ENCODE data around the gene GRAP2. TPM values are rescaled to one million over a fixed set of nuclear protein-coding genes. Genes with fewer than 3 reads are reported as not detected.

GRAP2 gene
- total and polyA plus RNA-seq, 2 donors (not counting 1 experiment from before 2014, with no cell fraction given), result 13.5 to 26.4 TPM

DNA sequence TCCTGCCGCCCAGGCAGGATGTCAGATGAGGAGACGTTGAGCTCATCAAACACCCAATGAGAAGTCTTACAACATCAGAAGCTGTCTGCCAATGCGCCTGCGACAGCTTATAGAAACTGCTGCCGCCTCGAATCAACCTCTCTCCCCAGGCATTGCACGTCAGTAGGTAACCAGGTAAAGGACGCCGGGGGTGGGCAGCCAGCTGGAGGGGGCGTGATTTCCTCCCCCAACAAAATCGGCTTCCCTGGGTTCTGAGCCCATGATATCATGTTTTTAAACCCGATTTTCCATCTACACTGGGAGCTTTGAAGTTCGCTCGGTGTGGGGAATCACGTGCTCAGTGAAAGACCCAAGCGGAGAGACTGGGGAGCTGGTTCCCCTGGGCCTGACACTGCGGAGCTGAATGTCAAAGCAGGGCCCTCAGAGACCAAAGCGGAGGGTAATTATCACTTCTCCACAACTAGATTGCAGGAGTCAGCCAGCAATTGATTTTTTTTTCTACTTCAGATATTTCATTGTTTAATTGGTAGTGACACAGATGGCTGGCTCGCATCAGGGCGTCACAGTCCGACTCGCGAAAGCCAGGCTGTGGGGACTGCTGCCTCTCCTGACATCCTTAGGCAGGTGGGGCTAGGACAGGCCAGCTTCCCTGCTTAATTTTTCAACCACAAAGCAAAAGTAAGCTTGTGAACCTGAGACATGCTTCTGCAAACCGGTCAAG lies 109.2 kb downstream of the GRAP2 start:
- H3K27me3 ChIP-seq (replicated peaks in 1 of 4; ENCODE audit: control extremely low read depth in 1 of 4, control insufficient read depth in 3 of 4, insufficient read depth in 4 of 4, low read length in 3 of 4), result peaks cover 0 to 36% (median 8%) of the 10 kb centered on the region in 4 experiments
- Mint-ChIP-seq H3K27ac (no peak overlapping the region), H3K27me3 (peaks cover 48% of the 10 kb centered on the region), H3K9me3 (ENCODE audit: insufficient read depth) (no peaks in the 10 kb centered on the region), H3K4me3 (no peak overlapping the region), H3K4me1 (no peaks in the 10 kb centered on the region)
- no peak for TF ChIP-seq EZH2 (IDR thresholded peaks at IDR 0.05; ENCODE audit: borderline replicate concordance, insufficient read depth, low read depth, low read length, poor library complexity, severe bottlenecking)
- TF ChIP-seq, protein P1, sequence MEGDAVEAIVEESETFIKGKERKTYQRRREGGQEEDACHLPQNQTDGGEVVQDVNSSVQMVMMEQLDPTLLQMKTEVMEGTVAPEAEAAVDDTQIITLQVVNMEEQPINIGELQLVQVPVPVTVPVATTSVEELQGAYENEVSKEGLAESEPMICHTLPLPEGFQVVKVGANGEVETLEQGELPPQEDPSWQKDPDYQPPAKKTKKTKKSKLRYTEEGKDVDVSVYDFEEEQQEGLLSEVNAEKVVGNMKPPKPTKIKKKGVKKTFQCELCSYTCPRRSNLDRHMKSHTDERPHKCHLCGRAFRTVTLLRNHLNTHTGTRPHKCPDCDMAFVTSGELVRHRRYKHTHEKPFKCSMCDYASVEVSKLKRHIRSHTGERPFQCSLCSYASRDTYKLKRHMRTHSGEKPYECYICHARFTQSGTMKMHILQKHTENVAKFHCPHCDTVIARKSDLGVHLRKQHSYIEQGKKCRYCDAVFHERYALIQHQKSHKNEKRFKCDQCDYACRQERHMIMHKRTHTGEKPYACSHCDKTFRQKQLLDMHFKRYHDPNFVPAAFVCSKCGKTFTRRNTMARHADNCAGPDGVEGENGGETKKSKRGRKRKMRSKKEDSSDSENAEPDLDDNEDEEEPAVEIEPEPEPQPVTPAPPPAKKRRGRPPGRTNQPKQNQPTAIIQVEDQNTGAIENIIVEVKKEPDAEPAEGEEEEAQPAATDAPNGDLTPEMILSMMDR (IDR thresholded peaks at IDR 0.05), result no peak
- ChIA-PET CTCF (interaction anchor here (0.8 to 1.2 kb wide), 4 partner anchors 8 to 480 kb away, joined by 3 read pairs; no protein-coding TSS in a partner anchor), POLR2A (no interaction called here)
- WGBS (ENCODE audit: insufficient coverage), result 66% methylated on average over 18 of the region's 24 CpGs
- no peak overlapping the region for H2AFZ ChIP-seq (ENCODE audit: insufficient read depth, low read depth, low read length, poor library complexity, severe bottlenecking)
- no peaks in the 10 kb centered on the region for H4K20me1 ChIP-seq (ENCODE audit: control insufficient read depth, insufficient read depth, low read length, poor library complexity, severe bottlenecking)
- H3K4me1 ChIP-seq (ENCODE audit: control insufficient read depth in 2 of 2, insufficient read depth in 2 of 2, low read length in 2 of 2), result no peaks in the 10 kb centered on the region
- no peak overlapping the region for H3K4me3 ChIP-seq (ENCODE audit: control extremely low read depth in 1 of 5, extremely low read depth in 1 of 5, insufficient read depth in 1 of 5, low read depth in 2 of 5, low read length in 4 of 5)
- H3K9me3 ChIP-seq (ENCODE audit: control extremely low read depth in 1 of 3, control insufficient read depth in 2 of 3, insufficient read depth in 1 of 3, low read length in 2 of 3), result no peaks in the 10 kb centered on the region
- no peaks in the 10 kb centered on the region for H3K79me2 ChIP-seq (ENCODE audit: control insufficient read depth, insufficient read depth, low read length)
- no peak overlapping the region for H3K27ac ChIP-seq (ENCODE audit: low read length in 2 of 2)
- no peak for DNase-seq
- ATAC-seq (ENCODE audit: low read depth), result no peak
- no peak overlapping the region for H3K9ac ChIP-seq (ENCODE audit: low read length)
- intact Hi-C loops (cut with micrococcal nuclease), result no loop called here
- H3K4me2 ChIP-seq (replicated peaks; ENCODE audit: low read depth, low read length, poor library complexity, severe bottlenecking), result no peak overlapping the region
- no peaks in the 10 kb centered on the region for H3K36me3 ChIP-seq (replicated peaks in 1 of 2; ENCODE audit: control extremely low read depth in 1 of 2, control insufficient read depth in 1 of 2, extremely low read depth in 1 of 2, insufficient read depth in 2 of 2, low read length in 1 of 2)

DNA sequence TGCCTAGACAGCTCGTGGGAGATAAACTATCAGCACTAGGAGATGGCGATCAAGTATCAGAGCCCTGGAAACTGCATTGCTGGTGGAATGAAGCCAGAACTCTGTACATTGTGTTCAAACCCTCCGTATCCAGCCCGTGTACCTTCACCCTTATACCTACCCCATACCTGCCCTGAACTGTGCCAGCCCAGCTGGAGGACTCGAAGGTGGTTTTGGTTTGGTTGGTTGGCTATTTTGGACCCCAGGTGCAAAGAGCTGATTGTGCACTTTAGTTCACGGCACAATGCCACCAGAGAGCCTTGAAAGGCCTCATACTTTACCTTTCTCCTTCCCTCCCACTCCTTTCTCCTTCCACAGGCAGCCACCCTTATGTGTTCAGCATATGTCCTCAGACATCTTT lies 109.9 kb downstream of the GRAP2 start:
- TF ChIP-seq, protein P1 (IDR thresholded peaks at IDR 0.05), result no peak
- no peak for TF ChIP-seq EZH2 (IDR thresholded peaks at IDR 0.05; ENCODE audit: borderline replicate concordance, insufficient read depth, low read depth, low read length, poor library complexity, severe bottlenecking)
- no peak overlapping the region for H3K4me3 ChIP-seq (ENCODE audit: control extremely low read depth in 1 of 5, extremely low read depth in 1 of 5, insufficient read depth in 1 of 5, low read depth in 2 of 5, low read length in 4 of 5)
- no peaks in the 10 kb centered on the region for H3K79me2 ChIP-seq (ENCODE audit: control insufficient read depth, insufficient read depth, low read length)
- H4K20me1 ChIP-seq (ENCODE audit: control insufficient read depth, insufficient read depth, low read length, poor library complexity, severe bottlenecking), result no peaks in the 10 kb centered on the region
- Mint-ChIP-seq H3K27me3 (peaks cover 51% of the 10 kb centered on the region), H3K27ac (no peak overlapping the region), H3K9me3 (ENCODE audit: insufficient read depth) (no peaks in the 10 kb centered on the region), H3K4me1 (no peaks in the 10 kb centered on the region), H3K4me3 (no peak overlapping the region)
- H3K4me1 ChIP-seq (ENCODE audit: control insufficient read depth in 2 of 2, insufficient read depth in 2 of 2, low read length in 2 of 2), result no peaks in the 10 kb centered on the region
- DNase-seq, result no peak
- no peak overlapping the region for H3K4me2 ChIP-seq (replicated peaks; ENCODE audit: low read depth, low read length, poor library complexity, severe bottlenecking)
- H3K27me3 ChIP-seq (replicated peaks in 1 of 4; ENCODE audit: control extremely low read depth in 1 of 4, control insufficient read depth in 3 of 4, insufficient read depth in 4 of 4, low read length in 3 of 4), result peaks cover 0 to 33% (median 8%) of the 10 kb centered on the region in 4 experiments
- H3K9ac ChIP-seq (ENCODE audit: low read length), result no peak overlapping the region
- ATAC-seq (ENCODE audit: low read depth), result no peak
- 91% methylated on average over 2 of the region's 6 CpGs for WGBS (ENCODE audit: insufficient coverage)
- ChIA-PET CTCF (interaction anchor here (0.8 to 1.2 kb wide), 2 partner anchors 10 to 481 kb away, joined by 3 read pairs; no protein-coding TSS in a partner anchor), POLR2A (no interaction called here)
- no peaks in the 10 kb centered on the region for H3K9me3 ChIP-seq (ENCODE audit: control extremely low read depth in 1 of 3, control insufficient read depth in 2 of 3, insufficient read depth in 1 of 3, low read length in 2 of 3)
- intact Hi-C loops (cut with micrococcal nuclease), result no loop called here
- no peak overlapping the region for H2AFZ ChIP-seq (ENCODE audit: insufficient read depth, low read depth, low read length, poor library complexity, severe bottlenecking)
- no peak overlapping the region for H3K27ac ChIP-seq (ENCODE audit: low read length in 2 of 2)
- no peaks in the 10 kb centered on the region for H3K36me3 ChIP-seq (replicated peaks in 1 of 2; ENCODE audit: control extremely low read depth in 1 of 2, control insufficient read depth in 1 of 2, extremely low read depth in 1 of 2, insufficient read depth in 2 of 2, low read length in 1 of 2)
